Testis (tissue), 2 donors: ENCODE data around the gene PTHLH.

Source experiments
- POLR2A ChIP-seq: fragments of 450-650 bp; IDR thresholded peaks from one replicate; pipeline ENCODE4 v1.6.1; 2017; ENCODE audit warnings: antibody characterized with exemption, mild to moderate bottlenecking, moderate library complexity
- TF ChIP-seq, protein P1 (sequence below), 3 experiments: fragments of 450-650 bp in 2 of 3; fragments of 200-600 bp in 1 of 3; sonication (generic) in 1 of 3; IDR thresholded peaks; one replicate each; pipeline ENCODE4 v1.5.1; 2016 to 2019; ENCODE audit warnings: antibody characterized with exemption in 3 of 3, mild to moderate bottlenecking in 2 of 3, moderate library complexity in 1 of 3

DNA sequence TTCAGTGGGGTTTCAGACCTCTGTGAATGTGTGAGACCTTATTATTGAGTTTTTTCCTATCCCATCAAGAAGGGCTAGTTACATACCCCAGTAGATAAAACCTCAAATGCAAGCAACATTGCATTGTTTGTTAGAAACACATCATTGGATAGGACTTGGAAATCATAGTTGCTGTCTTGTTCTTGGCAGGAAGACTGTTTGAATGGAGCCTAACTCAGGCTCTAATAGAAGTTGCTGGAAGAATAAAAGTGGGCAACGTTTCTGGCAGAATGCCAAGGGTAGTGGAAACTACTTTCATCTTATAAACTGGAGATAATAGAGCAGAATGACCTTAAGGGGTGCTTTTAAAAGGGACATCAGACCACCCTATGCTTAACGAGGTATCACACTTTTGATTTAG is 9.9 kb upstream of the PTHLH start:
- TF ChIP-seq, protein P1, sequence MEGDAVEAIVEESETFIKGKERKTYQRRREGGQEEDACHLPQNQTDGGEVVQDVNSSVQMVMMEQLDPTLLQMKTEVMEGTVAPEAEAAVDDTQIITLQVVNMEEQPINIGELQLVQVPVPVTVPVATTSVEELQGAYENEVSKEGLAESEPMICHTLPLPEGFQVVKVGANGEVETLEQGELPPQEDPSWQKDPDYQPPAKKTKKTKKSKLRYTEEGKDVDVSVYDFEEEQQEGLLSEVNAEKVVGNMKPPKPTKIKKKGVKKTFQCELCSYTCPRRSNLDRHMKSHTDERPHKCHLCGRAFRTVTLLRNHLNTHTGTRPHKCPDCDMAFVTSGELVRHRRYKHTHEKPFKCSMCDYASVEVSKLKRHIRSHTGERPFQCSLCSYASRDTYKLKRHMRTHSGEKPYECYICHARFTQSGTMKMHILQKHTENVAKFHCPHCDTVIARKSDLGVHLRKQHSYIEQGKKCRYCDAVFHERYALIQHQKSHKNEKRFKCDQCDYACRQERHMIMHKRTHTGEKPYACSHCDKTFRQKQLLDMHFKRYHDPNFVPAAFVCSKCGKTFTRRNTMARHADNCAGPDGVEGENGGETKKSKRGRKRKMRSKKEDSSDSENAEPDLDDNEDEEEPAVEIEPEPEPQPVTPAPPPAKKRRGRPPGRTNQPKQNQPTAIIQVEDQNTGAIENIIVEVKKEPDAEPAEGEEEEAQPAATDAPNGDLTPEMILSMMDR (IDR thresholded peaks at IDR 0.05), result no peak
- no peak for TF ChIP-seq POLR2A
